ENCODE results near the gene GBP1. TPM values are rescaled to one million over a fixed set of nuclear protein-coding genes. Genes with fewer than 3 reads are reported as not detected.
A peak's percentile ranks its signal among the peaks of the same experiment; 100 is the strongest.
"Not testable (repeated sequence)": the region's sequence is repeated elsewhere in the genome, so short reads cannot be mapped to it uniquely, and the experiment has no call there.

Gene GBP1
- total RNA-seq, 1 donor from 2014 or later, result 42.4 TPM

DNA sequence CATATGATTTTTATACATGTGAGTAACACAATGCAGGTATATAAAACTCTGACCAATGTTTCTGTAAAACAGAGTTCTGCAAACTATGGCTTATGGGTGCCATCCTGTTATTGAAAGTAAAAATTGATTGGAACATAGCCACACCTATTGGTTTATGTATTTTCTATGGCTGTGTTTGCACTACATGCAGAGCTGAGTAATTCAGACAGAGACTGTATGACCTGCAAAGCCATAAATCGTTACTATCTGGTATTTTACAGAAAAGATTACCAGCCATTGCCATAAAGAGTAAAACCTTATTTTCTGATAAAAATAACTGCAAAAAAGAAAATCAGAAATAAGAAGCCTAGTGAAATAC is 13.1 kb downstream of the GBP1 start:
- no peak for DNase-seq

DNA sequence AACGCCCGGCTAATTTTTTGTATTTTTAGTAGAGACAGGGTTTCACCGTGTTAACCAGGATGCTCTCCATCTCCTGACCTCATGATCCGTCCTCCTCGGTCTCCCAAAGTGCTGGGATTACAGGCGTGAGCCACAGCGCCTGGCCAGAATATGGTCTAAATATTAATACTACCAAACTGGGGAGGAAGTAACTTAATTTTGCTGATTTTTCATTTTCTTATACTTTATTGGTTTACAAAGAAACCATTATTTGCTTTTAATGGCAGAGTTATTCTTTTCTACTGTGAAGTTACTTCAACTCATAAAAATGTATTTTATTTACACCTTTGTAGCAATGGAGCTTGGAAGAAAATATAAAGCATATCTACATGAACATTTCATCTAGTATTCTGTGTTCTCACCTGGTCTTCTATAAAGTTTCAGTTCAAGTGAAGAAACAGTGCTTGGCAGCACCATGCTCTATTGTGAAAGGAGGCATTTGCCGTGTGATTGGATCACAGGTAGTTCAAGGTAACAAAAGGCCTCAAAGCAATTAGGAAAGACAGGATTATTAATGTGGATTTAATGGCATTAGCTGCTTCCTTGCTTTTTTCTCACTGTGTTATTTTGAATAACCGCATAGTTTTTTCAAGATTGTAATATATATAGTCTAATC is 13.6 kb downstream of the GBP1 start:
- DNase-seq, result no peak

DNA sequence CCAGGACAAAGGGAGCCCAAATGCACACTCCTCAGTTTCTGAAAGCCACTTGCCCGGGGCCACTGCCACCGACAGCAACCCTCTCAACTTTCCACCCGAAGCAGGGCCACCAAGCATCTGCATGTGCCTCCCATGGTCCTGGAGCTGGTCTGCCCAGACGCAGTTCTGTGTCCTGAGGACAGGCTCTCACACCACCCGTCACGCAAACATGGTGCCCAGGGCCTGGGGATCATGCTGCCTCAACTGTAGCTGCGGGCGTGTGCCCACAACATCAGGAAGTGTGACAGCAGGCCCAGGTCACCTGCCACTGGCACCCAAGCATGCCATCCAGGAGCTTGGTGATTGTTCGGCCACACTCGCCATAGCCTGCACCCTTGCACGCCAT is 14.4 kb downstream of the GBP1 start:
- DNase-seq, result no peak

DNA sequence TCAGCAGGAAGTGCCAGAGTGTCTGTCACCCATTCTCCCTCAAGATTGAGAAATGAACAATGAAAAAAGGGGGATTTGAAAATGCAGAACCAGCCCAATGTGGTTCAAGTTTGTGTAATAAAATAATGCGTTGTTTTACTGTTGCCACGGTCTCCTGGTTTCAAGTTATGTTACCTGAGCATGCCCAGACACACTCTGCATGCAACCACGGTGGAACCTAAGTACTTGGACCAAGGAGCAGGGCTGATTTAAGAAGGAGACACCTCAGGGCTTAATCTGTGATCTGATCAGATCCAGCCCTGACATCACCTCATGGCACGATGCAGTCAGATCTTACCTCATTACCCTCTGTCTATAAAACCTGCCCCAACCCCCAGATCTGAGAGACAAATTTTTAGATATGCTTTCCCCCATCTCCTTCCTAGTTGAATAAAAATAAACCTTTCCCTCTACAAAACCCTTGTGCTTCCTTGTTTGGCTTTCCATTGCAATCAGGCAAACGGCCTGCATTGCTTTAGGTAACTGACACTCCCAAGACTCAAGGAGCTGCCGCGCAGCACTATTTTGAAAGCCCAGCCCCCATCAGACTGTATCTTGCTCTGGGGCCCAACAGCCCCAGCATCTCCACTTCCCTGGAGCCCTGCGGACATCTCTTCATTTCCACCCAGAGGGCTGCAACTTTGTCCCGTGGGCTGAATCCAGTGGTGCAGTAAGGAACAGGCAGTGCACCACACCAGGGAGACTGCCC is 14.9 kb downstream of the GBP1 start:
- DNase-seq, result not testable (repeated sequence)

DNA sequence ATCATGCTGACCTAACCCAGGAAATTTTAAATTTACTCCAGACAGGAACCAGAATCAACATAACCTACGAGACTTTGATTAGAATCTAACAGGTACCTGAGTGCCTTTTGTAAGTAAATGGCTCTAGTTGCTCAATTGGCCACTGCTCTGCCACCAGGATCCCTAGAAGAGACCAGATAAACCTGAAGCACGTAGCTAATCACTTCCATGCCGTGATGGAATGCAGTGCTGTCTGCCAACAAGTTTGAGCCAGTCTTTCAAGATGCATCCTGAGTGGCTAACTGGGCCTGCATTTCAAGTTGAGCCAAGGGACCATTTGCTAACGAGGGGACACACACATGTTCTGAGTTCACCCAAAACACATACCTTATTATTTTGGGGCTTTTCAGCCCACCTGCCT is 15.8 kb downstream of the GBP1 start:
- not testable (repeated sequence) for DNase-seq

DNA sequence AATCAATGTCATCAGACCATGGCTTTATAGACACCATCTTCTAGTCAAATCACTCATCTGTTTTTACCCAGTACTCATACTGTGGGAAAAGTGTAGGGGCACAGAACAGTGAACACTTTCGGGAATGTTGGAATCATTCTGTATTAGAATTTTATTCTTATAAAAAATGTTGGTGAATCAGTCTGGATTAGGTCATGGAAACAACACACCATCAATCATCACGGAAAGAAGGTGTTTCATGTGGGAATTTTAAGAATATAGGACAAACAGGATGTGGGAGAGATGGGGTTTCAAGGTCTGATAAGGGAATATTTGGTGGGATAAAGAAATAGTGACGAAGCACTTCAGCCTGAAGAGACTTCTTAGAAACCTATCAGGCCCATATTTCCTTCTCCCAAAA is 17.3 kb downstream of the GBP1 start:
- no peak for DNase-seq

DNA sequence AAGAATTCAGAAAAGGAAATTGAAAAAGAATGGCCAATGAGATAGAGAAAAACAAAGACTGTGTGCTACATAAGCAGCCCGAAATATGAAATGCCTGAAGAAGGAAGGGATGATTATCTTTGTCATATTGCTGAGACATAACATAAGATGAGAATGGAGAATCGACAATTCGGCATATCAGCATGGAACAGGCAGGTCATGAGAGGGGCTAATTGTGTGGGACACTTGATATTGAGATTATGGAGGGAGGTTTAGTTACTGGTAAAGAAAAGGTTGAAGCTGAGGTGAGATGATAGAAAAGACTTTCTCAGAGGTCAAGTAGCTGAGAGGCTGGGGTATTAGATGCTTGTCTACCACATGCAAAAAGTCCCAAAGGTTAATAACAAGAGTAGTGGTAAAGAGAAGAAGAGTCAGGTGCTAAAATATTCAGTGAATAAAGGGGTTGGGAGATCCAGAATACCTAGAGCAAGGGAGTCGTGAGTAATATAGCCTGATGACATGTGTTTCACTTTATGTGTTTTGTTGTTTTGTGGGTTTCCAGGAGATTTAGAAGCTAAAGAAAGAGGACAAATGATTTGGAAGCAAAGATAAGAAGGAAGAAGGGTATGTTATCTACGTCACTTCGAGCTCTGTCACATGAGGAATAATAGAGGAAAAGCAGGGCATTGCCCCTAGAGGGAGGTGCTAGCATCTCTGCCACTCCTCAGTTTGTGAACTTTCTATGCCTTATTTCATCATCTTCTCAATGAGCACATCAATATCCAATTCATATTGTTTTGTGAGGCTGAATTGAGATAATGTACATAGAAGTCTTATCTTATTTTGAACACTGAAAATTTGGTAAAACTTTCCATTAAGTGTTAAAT is 18.5 kb downstream of the GBP1 start:
- DNase-seq, result not testable (repeated sequence)

DNA sequence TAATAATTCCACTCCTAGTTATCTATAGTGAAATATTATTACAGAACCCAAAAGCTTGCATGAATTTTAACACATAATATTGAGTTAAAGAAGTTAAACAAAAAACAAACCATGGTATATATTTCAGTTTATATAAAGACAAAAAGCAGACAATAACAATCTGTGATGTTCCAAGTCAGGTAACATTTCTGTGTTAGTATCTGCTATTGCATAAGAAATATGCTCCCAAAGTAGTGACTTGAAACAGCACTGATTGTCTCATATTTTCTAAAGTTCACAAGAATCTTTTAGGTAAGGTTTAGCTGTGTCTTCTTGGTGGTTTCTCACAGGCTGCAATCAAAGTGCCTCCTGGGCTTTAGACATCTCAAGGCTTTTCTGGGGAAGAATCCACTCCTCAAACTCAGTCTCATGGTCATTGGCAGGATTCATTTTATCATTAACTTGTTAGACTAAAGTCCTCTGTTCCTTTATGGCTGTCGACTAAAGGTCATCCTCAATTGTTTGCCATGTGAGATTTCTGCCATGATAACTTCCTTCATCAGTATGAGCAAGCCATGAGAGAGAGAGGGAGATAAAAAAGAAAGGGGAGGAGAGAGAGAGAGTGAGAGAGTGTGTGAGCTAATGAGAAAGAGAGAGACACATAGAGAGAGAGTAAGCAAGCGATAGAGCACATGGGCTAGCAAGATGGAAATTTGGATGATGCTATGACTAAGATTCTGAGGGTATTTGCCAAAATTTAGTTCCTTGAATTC is 19.9 kb downstream of the GBP1 start:
- no peak for DNase-seq

DNA sequence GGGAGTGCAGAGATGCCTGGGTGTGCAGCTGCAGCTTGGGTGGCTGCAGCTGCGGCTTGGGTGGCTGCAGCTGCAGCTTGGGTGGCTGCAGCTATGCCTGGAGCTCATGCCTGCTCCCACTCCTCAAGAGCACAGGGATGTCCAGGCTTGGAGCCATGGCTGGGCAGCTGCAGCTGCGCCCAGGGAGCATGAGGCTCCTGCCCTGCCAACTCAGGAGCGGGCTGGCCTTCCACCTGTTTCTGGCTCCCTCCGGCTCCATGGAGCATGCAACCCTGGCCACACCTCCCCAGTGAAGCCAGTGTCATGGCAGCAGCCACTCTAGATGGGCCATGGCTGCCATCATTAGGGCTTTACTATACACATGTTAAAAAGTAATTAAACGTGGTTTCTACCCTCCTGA is 21.1 kb downstream of the GBP1 start:
- no peak for DNase-seq

DNA sequence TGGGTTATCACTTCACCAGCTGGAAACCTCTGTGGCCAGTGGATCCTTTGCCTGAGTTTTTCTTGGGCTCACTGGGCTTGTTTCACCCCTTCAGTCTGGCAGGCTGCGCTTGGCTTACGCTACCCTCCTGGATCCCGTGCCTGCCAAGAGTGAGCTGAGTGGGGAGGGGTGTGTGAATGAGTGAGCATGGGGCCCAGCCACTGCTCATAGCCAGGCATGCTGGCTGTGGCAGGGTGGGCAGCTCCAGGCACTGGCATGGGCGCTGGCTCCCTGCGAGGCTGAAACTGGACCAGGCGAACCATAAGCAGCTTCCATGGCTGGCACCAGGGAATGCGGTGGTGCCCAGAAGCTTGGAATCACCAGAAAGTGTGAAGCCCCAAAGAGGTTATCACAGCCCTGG is 22.5 kb downstream of the GBP1 start:
- no peak for DNase-seq

DNA sequence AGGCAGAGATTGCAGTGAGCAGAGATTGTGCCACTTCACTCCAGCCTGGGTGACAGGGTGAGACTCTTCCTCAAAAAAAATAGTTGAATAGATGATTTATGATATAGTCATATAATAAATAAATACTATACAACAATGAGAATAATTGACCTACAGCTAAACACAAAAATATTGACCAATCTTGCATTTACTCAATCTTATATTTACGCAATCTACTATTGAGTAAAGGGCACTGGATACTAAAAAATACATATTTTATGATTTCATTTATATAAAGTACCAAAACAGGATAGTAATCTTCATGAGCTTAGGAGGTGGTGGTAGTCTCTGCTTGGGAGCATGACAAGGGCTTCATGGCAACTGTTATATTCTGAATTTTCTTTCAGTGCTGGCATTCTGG is 23.3 kb downstream of the GBP1 start:
- DNase-seq, result no peak

DNA sequence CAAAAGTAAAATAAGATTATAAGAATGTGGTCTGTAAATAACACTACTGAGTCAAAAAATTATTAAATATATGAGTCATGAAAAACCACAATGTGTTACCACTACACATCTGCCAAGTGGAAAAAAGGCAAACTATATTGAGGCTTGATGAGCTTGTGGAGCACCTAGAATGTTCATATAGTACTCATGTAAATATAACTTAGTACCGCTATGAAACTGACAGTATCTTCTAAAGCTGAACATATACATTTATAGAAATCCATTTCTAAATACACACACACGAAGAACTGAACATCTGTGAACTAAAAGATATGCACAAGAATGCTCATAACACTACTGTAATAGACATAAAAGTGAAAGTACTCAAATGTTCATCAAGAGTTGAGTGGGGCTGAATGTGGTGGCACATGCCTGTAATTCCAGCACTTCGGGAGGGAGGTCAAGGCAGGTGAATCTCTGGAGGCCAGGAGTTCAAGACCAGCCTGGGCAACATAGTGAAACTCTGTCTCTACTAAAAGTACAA is 23.8 kb downstream of the GBP1 start:
- no peak for DNase-seq

DNA sequence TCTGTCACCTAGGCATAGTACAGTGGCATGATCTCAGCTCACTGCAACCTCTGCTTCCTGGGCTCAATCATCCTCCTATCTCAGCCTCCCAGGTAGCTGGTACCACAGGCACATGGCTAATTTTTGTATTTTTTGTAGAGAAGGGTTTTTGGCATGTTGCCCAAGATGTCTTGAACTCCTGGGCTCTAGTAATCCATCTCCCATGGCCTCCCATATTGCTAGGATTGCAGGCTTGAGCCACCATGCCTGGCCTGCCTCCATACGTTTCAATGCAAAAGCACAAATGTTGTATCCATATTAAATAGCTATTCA is 24.7 kb downstream of the GBP1 start:
- no peak for DNase-seq

DNA sequence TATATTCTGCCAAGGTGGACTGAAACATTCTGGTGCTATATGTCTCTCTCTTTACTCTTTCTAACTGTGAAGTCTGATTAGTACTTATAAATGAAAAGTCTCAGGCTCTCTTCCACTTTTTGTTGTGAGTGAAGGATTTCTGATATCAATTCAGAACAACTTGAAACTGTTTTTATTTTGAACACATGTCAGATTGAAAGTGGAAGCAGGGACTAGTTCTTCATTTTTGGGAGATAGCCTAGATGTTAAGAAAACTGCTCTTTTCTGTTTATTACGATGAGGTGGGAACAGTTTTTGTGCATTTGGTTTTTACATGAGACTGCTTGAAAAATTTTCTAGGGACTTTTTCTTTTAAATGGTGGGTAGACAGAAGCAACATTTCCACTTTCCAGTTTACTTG is 27.8 kb downstream of the GBP1 start:
- no peak for DNase-seq

DNA sequence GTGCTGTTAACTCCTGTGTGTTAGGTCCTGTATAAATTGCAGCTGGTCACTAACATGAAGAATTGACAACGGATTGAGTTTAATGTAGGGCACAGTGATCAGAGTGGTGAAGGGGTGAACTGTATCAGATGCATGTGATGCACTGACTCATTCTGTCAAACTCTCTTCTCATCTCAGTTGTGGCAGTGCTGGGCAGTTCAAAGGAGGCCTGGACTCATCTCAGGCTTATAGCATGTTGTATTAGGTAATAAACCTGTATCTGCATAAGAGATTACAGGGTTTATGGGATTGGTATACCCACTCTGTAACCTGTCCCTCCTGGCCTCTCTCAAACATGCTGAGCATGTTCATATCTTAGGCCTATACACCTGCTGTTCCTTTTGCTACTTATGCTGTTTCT is 29.9 kb downstream of the GBP1 start:
- no peak for DNase-seq

DNA sequence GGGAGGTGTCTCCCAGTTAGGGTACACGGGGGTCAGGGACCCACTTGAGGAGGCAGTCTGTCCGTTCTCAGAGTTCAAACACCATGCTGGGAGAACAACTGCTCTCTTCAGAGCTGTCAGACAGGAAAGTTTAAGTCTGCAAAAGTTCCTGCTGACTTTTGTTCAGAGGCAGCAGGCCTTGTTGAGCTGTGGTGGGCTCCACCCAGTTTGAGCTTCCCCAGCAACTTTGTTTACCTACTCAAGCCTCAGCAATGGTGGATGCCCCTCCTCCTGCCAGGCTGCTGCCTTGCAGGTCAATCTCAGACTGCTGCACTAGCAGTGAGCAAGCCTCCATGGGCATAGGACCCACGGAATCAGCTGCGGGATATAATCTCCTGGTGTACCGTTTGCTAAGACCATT is 31.0 kb downstream of the GBP1 start:
- not testable (repeated sequence) for DNase-seq

DNA sequence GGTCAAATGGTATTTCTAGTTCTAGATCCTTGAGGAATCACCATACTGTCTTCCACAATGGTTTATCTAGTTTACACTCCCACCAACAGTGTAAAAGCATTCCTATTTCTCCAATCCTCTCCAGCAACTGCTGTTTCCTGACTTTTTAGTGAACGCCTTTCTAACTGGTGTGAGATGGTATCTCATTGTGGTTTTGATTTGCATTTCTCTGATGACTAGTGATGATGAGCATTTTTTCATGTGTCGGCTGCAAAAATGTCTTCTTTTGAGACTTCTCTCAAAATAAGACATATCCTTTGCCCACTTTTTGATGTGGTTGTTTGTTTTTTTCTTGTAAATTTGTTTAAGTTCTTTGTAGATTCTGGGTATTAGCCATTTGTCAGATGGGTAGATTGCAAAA is 36.0 kb downstream of the GBP1 start:
- not testable (repeated sequence) for DNase-seq

DNA sequence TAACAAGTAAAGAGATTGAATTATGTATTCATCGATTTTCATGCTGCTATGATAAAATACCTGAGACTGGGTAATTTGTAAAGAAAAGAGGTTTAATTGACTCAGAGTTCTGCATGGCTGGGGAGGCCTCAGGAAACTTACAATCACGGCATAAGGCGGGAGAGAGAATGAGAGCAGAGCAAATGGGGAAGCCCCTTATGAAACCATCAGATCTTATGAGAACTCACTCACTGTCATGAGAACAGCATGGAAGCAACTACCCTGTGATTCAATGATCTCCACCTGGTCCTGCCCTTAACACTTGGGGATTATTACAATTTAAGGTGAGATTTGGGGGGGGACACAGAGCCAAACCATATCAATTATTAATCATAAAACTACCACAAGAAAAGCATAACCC is 39.1 kb downstream of the GBP1 start:
- no peak for DNase-seq

DNA sequence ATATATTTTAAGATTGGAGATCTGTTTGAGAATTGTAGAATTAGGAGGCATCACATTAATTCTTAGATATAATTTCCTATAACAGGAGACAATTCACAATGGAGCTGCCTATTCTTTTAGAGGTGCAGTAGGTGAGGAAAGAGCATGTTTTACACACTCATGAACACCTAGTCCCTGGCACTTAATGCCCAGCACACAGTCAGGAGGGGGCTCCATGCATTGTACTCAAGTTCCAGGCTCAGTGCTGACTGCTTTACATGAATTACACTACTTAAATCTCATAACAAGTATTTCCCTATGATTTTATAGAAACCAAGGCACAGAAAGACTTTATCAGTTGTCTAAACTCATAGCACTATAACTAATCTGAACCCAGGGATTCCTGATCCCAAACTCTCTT is 42.0 kb downstream of the GBP1 start:
- no peak for DNase-seq

DNA sequence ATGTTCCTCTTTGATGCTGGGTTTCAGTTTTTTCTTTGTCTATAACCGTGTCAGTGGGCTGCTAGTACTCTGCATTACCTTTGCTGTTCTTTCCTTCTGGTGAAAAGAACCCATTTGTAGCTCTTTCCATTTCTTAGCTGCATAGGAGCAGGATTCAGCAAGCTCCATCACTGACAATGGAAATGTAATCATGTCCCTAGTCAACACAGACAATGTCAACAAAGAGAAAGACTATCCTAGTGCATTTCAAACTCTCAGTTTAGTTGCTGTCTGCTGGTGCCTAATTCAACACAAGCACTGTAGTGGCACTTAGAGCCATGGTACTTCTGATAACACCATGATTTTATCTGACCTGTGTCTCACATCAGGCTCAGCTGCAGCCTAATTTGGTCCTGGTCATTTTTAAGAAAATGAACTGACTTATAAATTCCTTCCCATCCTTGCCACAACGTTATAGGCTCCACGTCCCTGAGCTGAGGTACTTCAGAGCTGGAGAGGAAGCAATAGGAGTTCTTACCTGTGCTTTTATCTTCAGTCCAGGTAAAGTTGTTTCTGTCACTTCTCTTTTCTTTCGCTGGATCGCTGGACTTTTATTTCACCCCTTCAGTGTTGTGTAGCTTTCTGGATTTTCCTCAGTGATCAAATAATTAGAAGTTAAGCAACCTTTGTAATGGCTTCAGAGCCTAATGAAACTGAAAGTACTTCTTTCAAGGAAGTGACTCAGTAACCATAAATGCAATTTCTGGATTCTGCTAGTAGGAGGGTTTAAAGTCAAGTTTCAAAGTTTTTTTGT is 42.6 kb downstream of the GBP1 start, which contains the start of gene GBP3:
Gene GBP3, minus strand, starts transcription at position 700 of the 793 bp plus-strand sequence. CDS start 2,145 bp downstream, outside the sequence.
- peak; percentile 25 for DNase-seq

DNA sequence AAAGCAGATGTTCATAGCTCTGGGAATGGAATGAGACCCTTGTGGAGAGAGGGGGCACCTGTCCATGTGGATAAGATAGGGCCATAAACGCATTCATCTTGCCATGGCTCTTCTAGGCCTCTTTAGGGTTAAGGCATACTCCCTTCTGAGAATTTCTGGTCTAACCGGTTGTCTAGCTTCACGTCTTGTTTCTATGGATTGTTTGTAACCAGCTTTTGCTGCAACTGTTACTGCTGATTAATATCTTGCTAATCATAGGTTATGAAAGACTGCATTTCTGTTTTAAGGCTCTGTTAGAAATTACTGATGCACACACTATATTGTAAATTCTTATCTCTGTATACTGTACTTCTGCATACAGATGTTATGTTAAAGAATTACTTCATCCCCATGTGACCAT is 46.7 kb downstream of the GBP1 start:
- DNase-seq, result not testable (repeated sequence)

DNA sequence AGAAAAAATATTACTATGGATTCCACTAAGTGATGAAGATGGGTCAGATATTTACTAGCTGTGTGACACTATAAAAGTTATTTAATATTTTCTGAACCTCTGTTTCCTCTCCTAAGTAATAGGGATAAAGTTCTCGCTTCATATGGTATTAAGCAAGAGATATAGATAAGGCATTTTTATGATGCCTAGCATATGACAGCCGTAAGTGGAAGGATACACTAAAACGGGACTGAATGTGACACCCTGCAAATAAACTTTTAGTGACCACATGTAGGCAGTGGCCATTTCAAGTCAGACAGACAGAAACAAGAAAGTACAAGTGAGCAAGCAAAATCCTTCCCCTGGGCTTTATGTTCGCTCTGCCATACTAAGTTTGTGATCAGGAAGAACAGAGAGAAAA is 56.5 kb downstream of the GBP1 start:
- no peak for DNase-seq
